ENCODE measurements around the gene GUCY1A1. TPM values are rescaled to one million over a fixed set of nuclear protein-coding genes. Genes with fewer than 3 reads are reported as not detected.
A peak's percentile ranks its signal among the peaks of the same experiment; 100 is the strongest.

GUCY1A1 gene
- total RNA-seq, 1 donor from 2014 or later, result 0.79 TPM

DNA sequence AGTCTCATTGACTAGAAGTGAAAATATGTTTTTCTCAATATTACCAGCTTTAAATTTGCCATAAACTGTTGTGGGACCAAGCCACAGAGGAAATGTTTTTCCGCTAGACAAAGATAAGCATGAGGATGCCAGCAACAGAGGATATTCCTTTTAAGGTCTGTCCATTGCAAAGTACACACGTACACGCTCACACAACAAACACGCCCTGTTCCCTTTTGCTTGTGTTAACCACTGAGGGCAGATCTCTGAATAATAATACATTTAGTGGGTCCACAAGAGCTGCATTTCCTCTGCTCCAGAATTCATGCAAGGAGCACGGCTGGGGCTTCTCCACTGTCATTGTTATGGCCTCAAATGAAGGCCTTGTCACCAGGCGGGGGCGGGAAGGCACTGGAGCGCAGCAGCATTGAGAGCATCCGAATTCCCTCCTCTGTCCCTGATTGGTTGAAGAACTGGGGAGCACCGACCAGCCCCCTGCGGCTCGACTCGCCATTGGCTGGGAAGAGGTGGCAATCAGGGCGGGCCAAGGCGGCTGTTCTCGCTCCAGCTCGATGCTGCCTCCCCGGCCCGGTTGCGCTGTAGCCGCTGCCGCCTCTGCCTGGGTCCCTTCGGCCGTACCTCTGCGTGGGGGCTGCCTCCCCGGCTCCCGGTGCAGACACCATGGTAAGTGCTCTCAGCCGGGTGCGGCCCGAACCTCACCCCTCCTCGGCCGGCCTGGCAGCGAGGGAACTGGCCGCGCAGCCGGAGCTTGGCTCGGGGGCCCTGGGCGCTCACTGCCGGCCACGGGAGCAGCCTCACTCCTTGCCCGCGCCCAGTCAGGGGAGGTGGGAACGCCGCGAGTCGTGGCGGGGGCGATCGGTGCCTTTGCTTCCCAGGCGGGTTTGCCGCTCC, 92.1 kb downstream of the GUCY1A1 start, which contains the start of gene GUCY1B1:
GUCY1B1 (plus strand) TSS at position 541 of the 891 bp plus-strand sequence; CDS start at position 661, 120 bp downstream.
- no peak for FAIRE-seq
- peak; percentile 84 for DNase-seq (ENCODE audit: low read depth)
- TF ChIP-seq CTCF (IDR thresholded peaks at IDR 0.05; ENCODE audit: insufficient read depth, low read length, severe bottlenecking), result peak; percentile 46
- H3K4me3 ChIP-seq (ENCODE audit: low read depth, low read length), result peak within 1 kb of the TSS; percentile 68
- no peaks in the 10 kb centered on the region for H3K36me3 ChIP-seq (ENCODE audit: control insufficient read depth, insufficient read depth, low read length)
- no peaks in the 10 kb centered on the region for H3K27me3 ChIP-seq (ENCODE audit: control insufficient read depth, insufficient read depth, low read length)

- no peak for TF ChIP-seq CTCF (IDR thresholded peaks at IDR 0.05; ENCODE audit: insufficient read depth, low read length, severe bottlenecking)
- FAIRE-seq (no peak), DNase-seq (ENCODE audit: low read depth) (no peak)
- Histone ChIP-seq H3K4me3 (ENCODE audit: low read depth, low read length) (peak overlapping the region; percentile 68), H3K36me3 (ENCODE audit: control insufficient read depth, insufficient read depth, low read length) (no peaks in the 10 kb centered on the region), H3K27me3 (ENCODE audit: control insufficient read depth, insufficient read depth, low read length) (no peaks in the 10 kb centered on the region)
Measured at GRCh38 chr4:155759372-155760252, 93.0 kb downstream of the GUCY1A1 start.

GRCh38 chr4:155761047-155761446, 94.4 kb downstream of the GUCY1A1 start:
- H3K4me3 ChIP-seq (ENCODE audit: low read depth, low read length), result no peak overlapping the region
- DNase-seq (ENCODE audit: low read depth) (no peak), FAIRE-seq (no peak)
- H3K27me3 ChIP-seq (ENCODE audit: control insufficient read depth, insufficient read depth, low read length), result no peaks in the 10 kb centered on the region
- TF ChIP-seq CTCF (IDR thresholded peaks at IDR 0.05; ENCODE audit: insufficient read depth, low read length, severe bottlenecking), result no peak
- H3K36me3 ChIP-seq (ENCODE audit: control insufficient read depth, insufficient read depth, low read length), result no peaks in the 10 kb centered on the region

- DNase-seq (ENCODE audit: low read depth) (no peak), FAIRE-seq (no peak)
- Histone ChIP-seq H3K27me3 (ENCODE audit: control insufficient read depth, insufficient read depth, low read length) (no peaks in the 10 kb centered on the region), H3K36me3 (ENCODE audit: control insufficient read depth, insufficient read depth, low read length) (no peaks in the 10 kb centered on the region), H3K4me3 (ENCODE audit: low read depth, low read length) (no peak overlapping the region)
- no peak for TF ChIP-seq CTCF (IDR thresholded peaks at IDR 0.05; ENCODE audit: insufficient read depth, low read length, severe bottlenecking)
Measured at GRCh38 chr4:155761916-155762315, 95.3 kb downstream of the GUCY1A1 start.

DNA sequence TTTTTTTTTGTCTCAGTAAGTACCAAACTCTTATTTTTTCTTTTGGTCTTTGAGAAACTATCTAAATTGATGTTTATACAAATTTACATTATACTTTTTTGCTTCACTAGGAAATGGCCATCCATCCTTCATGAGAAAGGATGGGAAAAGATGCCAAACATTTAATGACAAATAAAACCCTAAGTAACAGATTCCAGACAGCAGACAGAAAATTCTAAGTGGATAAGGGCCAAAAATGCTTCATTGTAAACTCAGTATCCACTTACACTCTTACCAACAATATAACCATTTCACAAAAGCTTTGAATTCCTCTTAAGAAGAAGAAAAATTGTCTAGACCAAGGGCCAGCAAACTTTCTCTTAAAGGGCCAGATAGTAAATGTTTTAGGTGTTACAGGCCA, 95.7 kb downstream of the GUCY1A1 start:
- FAIRE-seq (no peak), DNase-seq (ENCODE audit: low read depth) (no peak)
- Histone ChIP-seq H3K4me3 (ENCODE audit: low read depth, low read length) (no peak overlapping the region), H3K36me3 (ENCODE audit: control insufficient read depth, insufficient read depth, low read length) (no peaks in the 10 kb centered on the region), H3K27me3 (ENCODE audit: control insufficient read depth, insufficient read depth, low read length) (no peaks in the 10 kb centered on the region)
- no peak for TF ChIP-seq CTCF (IDR thresholded peaks at IDR 0.05; ENCODE audit: insufficient read depth, low read length, severe bottlenecking)

Measured in bronchial epithelial cell (primary cell).